GM19238 (cell line): ENCODE measurements around the gene DENND1C.

Source experiments
- DNase-seq: peaks from one replicate; pipeline ENCODE4 v3.0.0; 2011; ENCODE audit warnings: low spot score; ENCODE audit not compliant: insufficient read length

Gene DENND1C

DNA sequence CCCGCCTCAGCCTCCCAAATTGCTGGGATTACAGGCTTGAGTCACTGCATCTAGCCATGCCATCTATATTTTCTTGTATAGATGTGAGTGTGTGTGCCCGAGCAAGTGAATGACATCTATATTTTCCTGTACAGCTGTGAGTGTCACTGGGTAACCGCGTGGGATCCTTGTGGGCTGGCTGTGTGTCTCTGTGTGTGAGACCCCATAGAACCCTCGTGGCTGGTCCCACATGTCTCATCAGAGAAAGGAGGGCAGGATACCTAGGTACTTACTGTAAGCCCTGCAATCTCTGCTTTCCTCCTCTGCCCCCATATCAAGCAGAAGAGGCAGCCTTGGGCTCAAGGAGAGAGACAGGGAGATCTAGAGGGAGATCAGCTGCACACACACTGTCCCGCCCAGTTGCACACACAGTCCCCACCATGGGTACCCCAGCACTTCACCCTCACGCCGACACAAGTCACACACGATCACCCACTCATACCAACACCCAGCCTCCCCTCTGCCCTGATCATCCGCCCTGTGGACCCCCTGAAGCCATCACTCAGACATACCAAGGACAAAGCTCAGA is 655 bp downstream of the DENND1C start:
- no peak for DNase-seq

DNA sequence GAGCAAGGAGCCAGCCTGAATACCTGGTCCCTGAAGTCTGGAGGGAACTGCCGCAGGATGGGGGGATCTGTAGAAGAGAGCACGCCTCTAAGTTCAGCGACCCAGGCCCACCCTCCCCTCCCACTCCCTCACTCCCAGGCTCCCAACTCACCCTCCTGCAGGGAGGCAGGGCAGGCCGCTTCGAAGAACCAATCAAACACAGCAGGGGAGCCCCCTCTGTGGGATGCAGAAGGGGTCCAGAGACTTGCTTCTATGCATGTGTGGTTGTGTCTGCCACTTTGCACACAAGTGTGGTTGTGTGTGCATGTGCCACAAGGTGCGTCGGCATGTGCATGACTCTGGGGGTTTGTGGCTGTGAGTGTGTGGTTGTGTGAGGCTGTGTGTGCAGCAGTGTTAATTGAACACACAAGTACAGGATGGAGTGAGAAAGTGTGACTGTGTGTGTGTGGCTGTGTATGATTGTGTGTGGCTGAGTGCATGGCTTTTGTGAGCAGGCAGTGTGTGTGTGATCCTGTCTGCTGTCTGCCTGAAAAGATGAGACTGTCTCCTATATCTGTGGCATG is 1.7 kb downstream of the DENND1C start:
- DNase-seq: no peak

DNA sequence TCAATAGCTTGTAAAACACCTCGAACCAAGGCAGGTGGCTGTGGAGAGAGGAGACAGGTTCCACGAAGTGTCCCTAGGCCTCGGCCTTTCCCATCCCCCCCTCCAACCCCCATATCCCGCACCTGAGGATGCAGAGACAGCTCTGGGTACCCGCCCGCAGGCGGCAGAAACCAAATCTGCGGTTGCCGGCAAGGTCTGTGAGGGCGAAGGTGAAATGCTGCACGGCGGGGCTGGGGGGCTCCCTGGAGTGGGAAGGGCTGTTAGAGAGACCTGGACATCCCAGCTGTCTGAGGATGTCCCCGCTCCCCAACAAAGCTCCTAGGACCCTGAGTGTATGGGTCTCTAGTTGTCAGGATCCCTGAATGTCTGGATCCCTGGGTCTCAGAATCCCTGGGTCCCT is 2.8 kb downstream of the DENND1C start:
- DNase-seq: no peak

DNA sequence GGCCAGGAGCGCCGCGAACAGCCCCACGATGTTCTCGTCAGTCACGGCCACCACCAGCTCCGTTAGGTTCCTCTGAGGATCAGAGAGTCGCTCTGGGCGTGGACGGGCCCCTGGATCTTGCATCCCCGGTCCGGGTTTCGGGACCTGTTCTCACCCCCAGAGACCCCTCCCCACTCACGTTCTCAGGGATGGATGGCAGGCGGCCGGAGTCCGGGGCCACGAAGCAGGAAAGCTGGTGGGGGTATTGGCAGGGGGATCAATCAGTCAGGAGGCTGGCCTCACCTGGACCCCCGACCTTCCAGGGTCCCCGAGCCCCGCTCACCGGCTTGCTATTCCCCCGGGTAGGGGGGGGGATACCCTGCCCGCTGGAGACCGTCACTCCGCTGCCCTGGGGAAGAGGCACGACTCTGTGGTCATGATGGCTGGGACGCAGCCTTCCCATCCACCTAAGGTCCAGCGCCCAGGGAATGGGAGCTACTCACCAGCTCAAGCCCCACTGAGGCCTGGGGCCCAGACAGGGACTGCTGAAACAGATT is 4.6 kb downstream of the DENND1C start:
- DNase-seq: no peak

DNA sequence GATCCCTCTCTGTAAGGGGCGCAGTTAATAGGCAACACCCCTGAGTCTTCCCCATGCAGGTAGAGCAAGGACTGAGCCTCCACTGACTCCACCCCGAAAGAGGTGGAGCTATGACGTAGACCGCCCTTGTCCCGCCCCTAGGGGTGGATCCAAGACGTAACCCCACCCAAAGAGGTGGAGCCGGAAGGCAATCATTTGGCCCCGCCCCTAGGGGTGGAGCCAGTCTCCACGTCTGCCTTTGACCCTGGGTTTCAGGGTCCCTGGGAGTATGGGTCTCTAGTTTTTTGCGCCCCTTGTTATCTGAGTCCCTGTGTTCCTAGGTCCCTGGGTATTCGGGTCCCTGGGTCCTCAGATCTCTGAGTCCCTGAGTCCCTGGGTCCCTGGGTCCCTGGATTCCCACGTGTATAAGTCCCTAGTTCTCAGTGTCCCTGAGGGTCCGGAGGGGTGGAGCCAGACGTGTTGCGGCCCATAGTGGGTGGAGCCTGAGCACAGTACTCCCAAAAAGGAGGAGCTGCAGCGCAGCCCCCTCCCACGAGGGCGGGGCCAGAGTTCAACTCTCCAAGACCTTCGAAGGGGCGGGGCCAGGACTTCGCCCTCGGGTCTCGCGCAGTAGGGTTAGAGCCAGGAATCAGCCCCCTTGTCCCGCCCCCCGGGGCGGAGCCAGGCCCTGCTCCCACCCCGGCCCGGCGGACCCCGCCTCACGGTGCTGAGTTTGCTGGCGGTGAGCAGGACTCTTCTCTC is 5.3 kb downstream of the DENND1C start:
- DNase-seq: no peak

DNA sequence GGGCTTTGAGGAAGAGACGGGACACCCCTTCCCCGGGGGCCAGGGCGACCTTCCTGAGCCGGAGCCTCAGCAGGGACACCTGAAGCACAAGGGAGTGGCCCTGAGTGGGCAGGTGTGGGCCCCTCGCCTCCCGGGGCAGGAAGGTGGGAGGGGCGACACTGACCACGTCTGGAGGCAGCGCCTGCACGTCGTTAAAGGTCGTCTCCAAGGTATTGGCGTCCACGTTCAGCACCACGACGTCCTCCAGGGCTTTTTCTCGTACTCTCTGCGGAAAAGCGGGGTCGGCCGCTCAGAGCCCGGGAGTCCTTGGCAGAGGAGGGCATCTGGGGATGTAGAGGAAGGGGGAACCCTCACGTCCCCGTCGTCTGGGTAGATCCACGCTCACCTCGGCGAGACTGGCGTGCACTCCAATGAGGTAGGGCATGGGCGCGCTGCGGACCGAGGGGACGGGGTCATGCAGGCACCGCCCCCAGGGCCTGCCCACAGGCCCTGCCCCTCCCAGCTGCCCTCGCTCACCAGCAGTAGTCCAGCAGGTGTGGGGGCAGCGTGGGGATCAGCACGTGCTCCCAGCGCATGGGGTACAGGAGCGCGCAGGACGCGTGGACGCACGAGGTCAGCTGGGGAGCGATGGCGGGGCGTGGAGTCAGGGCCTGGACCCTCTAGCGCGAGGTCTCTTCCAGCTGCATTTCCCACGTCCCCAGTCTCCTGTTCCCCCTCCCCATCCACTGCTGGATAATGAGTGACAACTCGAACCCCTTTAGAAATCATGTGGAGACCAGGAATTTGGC is 6.1 kb downstream of the DENND1C start:
- DNase-seq: no peak

DNA sequence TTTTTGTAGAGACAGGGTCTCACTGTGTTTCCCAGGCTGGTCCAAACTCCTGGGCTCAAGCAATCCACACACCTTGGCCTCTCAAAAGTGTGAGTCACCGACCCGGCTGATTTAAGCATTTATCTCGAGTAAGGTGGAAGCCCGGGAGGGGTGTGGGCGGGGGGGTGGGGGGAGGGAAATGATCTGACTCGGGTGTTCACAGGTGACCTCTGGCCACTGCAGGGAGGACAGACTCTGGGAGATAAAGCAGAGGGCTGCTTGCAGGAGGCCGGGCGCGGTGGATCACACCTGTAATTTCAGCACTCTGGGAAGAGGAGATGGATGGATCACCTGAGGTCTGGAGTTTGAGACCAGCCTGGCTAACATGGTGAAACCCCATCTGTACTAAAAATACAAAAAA is 7.9 kb downstream of the DENND1C start:
- no peak for DNase-seq

DNA sequence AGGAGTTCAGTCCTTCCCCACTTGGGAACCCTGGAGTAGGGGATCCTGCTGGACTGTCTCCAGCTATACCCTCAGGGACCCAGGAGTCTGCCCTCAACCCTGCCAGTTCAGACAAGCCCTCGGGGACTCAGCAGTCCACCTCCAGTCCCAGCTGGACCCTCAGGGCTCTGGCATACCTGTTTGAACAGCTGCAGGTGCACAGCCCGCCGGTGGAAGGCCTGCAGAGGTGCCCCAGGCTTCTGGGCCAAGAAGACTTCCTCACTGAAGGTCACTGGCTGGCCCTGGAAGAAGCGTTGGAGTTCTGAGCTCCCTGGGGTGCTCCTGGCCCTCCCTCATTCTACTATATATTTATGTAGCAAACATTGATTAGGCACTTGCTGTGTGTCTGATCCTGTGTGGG is 8.9 kb downstream of the DENND1C start:
- DNase-seq: no peak

DNA sequence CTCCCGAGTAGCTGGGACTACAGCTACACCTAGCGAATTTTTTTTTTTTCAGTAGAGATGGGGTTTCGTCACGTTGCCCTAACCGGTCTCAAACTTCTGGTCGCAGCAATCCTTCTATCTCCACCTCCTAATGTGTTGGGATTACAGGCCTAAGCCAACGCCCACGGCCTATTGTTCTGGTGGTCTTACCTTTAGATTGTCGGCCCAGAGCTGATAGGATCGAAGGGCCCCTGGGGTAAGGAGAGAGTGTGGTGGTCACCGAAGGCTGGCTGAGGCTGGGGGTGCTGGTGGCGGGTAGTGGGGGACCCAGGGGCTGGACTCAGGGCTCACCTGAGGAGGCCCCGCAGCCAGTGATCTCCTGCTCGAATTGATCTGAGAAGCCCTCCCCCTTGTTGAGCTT is 10.5 kb downstream of the DENND1C start:
- no peak for DNase-seq

DNA sequence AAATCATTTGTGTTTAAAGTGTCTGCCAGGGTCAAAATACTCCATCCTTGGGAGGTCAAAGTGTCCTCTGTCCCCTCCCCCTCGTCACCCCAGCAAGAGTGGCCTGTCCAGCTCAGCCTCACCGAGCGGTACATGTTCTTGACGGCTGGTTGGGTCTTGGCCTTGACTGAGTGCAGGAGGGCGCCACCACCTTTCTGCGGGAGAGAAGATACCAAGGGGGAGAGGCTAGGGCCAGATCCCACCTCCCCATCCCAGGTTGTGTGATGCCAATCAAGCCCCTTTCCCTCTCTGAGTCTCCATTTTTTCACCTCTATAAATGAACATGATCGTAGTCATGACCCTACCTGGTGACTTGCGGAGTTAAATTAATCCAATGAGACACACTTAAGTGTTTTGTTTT is 11.4 kb downstream of the DENND1C start:
- DNase-seq: no peak

DNA sequence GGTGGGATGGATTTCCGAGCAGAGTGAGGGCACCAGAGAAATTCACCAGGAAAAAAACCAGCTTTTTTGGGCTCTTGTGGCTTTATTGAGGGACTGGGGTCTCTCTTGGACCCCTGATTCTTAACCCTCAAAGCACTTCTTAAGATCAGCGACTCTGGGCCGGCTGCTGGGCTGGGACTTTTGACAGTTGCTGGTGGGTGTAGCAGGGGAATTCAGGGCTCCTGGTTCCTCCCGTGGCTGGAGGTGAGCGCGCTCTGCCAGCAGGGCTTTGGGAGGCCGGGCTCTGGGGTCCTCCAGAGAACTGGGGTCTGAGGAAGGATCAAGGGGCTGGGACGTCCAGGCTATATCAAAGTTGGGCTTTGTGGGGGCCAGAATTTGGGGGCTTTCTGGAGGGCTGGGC is 14.2 kb downstream of the DENND1C start:
- no peak for DNase-seq

DNA sequence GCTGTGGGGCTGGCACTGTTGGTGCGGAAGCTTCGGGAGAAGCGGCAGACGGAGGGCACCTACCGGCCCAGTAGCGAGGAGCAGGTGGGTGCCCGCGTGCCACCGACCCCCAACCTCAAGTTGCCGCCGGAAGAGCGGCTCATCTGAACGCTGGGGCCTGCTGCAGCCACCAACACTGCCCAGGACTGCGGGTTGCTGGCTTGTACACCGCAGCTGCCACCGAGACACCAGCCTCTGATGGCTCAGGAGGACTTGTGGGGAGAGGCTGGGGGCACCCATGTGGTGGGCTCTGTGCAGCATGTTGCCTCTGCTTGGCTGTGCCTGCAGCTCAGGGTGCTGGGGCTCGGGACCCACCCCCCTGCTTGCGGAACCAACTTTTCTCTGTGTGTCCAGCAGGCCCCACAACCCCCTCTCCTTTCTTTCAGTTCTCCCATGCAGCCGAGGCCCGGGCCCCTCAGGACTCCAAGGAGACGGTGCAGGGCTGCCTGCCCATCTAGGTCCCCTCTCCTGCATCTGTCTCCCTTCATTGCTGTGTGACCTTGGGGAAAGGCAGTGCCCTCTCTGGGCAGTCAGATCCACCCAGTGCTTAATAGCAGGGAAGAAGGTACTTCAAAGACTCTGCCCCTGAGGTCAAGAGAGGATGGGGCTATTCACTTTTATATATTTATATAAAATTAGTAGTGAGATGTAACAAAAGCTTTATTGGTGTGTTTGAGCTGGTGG is 14.9 kb downstream of the DENND1C start:
- no peak for DNase-seq

DNA sequence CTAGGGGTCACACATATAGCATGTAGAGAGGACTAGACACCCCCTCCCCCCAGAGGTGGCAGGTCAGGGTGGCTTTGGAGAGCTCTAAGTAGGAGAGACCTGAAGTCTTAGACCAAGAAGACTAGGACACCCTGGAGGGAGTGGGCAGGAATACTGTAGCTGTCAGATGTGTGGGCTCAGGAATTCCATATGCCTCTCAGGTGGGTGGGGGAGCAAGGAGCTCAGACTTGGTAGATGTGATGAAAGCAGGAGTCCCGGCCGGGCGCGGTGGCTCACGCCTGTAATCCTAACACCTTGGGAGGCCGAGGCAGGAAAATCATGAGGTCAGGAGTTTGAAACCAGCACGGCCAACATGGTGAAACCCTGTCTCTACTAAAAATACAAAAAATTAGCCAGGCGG is 15.9 kb downstream of the DENND1C start:
- DNase-seq: no peak

DNA sequence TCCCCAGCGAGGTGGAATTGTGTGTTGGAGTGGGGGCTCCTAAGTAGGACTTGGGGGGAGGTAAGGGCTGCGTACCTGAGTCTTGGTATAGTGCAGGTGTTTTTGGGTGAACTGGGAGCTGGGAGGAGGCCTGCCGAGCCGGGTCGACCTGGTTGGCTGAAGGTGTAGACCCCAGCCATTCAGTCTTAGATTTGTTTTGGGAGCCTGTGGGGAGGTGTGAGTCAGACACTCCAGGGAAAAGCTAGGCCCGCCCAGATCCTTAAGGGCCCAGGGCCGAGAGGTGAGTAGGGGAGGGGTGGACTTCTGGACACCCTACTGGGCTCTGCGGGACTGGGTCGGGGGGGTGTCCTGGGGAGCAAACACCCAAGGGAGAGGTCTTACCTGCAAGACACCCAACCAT is 16.6 kb downstream of the DENND1C start:
- DNase-seq: no peak

DNA sequence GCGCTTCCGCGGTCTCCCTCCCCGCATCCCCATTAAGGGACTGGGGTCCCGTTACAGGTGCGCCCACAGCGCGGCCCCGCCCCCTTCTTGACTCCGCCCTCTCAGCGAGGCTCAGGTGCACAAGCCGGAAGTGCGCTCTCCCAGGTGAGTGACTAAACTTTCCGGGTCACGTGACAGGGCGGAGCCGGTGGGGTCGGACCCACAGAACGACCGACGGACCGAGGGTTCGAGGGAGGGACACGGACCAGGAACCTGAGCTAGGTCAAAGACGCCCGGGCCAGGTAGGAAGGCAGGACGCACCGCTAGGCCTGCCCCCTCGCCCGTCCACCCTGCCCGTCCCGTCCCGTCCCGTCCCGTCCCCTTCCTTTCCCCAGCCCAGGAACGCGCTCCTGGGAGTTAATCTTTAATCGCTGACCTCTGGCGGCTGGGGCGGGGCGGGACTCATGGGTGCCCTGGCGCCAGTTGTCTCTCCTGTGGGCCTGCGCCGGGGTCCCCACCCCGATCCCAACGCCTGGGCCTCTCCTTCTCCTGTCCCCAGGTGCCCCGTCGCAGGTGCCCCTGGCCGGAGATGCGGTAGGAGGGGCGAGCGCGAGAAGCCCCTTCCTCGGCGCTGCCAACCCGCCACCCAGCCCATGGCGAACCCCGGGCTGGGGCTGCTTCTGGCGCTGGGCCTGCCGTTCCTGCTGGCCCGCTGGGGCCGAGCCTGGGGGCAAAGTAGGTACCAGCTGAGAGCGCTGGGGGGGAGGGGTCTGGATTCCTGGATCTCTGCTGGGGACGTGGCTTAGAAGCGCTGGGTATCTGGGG is 17.3 kb downstream of the DENND1C start, which contains the start of gene CRB3:
TSS of gene CRB3 (plus strand) at position 202 of the 804 bp plus-strand sequence. CDS start at position 633, 431 bp downstream.
- DNase-seq: no peak

DNA sequence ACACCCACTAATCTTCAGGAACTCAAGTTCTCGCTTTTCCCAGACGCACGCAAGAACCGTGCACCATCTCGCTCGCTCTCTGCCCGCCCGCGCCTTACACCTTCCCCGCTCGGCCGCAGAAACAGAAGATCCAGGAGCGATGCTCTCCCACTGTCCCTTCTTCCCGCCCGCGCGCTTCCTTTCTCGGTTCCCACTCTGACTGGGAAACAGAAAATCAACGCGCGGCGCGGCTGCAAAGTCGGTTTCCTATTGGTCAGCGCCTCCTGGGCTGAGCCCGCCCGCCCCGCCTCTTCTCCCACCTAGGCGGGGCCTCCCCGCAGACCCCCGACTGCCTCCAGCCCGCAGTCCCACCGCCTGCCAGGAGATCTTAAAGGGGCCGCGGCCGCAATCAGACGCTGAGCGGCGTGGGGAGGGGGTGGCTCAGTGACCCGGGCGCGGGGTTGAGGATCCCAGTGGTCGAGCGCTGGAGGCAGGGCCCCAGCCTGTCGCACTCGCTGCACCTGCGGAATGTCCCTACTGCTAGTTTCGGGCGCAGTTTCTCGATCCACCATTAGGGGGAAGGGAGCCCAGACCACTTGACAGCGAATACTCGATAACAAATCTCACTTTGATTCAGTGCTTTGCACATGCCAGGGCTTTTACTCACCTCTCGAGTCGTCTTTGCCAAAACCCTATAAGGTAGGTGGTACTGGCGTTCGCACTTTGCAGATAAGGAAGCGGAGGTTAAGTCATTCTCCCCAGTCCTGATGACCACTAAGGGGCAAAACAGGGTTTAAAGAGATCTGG is 21.3 kb downstream of the DENND1C start:
- DNase-seq: peak; percentile 94

DNA sequence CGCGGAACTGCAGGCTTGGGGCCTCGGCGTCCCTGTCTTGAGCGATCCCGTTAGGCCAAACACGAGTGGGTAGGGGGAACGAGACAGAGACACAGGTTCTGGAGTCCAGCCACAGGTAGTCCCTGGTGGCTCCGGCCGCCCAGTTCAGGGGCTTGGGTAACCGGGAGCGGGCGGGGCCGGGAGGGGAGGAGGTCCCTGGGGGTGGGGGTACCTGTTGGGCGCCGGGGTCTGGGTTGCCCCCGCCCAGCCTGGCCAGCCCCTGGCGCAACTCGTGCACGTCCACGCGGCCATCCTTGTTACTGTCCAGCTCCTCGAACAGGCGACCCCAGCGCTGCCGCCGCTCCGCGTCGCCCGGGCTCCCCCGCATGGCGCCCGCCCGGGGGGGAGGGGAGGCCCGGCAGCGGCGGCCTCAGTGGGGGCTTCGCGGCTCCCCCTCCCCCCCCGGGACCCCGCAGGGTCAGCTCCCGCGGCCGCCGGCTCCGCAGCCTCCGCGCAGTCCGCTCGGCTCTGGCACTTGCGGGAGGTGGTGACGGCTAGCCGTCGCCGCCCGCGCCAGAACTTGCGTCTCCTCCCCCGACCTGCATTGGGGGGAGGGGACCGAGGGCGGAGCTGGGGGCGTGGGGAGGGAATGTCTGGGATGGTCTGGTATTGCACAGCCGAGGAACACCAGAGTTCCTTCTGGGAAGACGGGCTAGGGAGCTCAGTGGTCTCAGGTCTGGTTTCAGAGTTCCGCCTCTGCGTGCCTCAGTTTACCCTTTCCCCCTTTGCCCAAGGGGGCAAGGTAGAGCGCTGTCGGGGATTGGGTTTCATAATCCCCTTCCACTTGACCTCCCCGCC is 22.1 kb downstream of the DENND1C start, which contains the start of gene SLC25A23:
TSS of gene SLC25A23 (minus strand) at position 531 of the 837 bp plus-strand sequence. CDS start at position 367, 164 bp downstream.
- DNase-seq: peak; percentile 83

DNA sequence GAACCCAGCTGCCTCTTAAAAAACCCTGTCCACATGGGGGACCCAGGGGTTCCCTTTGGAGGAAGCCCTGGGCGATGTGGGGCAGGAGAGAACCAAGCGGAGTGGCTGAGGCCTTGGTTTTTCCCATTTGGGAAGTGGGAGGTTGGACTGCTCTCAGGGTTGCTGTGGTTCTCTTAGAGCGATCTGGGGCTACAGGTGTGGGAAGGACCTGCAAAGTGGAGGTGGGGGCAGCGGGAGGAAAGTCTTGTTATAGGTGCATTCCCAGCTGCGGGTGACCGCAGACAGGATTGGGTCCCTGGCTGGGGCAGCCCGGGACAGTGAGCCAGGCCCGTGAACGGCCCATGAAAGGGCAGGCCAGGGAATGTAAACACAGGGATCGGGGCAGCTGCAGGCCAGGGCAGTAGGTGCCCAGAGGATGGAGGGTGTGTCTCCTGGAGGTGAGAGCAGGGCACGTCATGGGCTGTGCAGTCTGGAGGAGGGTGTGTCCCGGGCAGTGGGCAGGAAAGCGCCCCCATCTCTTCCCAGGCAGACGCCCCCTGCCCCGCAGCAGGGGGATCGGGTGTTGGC is 22.8 kb downstream of the DENND1C start:
- DNase-seq: no peak
